Measurements from ENCODE around the gene CRTAP.
A peak's percentile ranks its signal among the peaks of the same experiment; 100 is the strongest.
"Not testable (repeated sequence)": the region's sequence is repeated elsewhere in the genome, so short reads cannot be mapped to it uniquely, and the experiment has no call there.

Gene CRTAP

DNA sequence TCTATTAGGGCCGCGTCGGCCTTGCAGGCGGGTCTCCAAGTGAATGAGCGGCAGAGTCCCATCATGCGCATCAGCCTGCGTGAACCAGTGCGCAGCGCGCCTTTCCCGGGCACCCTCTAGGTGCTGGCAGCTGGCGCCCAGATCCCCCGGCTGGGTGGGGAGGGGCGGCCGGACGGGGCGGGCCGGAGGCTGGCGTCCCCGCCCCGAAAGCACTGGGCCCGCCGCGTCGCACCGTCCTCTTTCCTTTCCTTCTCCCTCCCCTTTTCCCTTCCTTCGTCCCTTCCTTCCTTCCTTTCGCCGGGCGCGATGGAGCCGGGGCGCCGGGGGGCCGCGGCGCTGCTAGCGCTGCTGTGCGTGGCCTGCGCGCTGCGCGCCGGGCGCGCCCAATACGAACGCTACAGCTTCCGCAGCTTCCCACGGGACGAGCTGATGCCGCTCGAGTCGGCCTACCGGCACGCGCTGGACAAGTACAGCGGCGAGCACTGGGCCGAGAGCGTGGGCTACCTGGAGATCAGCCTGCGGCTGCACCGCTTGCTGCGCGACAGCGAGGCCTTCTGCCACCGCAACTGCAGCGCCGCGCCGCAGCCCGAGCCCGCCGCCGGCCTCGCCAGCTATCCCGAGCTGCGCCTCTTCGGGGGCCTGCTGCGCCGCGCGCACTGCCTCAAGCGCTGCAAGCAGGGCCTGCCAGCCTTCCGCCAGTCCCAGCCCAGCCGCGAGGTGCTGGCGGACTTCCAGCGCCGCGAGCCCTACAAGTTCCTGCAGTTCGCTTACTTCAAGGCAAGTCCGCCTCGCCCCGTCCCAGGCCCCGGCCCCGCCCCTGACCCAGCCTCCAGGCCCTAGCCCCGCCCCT, at the start of gene CRTAP:
Gene CRTAP (plus strand): TSS at position 243 of the 850 bp plus-strand sequence. CDS start 64 bp downstream, at position 307.
- peak; percentile 86 for FAIRE-seq
- peak; percentile 71 for DNase-seq (ENCODE audit: extremely low spot score, insufficient read length, low read depth)

DNA sequence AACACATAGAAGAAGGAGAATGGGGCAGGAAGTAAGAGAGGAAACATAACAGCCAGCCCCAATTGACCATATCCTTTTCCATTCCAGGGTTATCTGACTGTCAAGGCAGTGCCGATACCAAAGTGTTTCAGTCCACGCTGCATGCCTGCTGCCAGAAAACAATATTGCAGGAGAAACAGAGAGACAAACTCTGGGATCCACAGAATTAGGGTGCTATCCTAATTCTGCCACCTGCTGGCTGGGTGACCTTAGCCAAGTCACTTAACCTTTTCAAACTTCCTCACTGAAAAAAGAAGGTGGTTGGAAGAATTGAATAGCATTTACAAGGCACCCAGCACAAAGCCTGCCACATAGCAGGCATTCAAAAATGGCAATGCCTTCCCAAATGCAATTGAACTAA, 48.9 kb upstream of the CRTAP start:
- FAIRE-seq (no peak), DNase-seq (ENCODE audit: extremely low spot score, insufficient read length, low read depth) (no peak)

DNA sequence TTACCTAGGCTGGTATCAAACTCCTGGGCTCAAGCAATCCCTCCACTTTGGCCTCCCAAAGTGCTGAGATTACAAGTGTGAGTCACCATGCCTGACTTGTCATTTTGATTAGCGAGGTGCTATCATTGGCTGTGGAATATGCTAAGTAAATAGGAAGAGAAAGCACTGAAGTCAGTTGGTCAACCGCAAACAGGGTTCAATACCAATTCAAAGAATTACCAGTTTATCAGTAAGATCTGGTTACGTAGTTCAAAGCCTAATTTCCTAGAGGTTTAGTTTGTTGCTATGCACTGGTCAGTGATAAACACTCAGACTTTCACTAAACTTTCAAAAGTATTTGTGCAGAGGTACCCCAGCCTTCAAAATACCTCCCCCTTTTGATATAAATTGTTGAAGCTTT, 46.3 kb upstream of the CRTAP start:
- no peak for DNase-seq (ENCODE audit: extremely low spot score, insufficient read length, low read depth)

DNA sequence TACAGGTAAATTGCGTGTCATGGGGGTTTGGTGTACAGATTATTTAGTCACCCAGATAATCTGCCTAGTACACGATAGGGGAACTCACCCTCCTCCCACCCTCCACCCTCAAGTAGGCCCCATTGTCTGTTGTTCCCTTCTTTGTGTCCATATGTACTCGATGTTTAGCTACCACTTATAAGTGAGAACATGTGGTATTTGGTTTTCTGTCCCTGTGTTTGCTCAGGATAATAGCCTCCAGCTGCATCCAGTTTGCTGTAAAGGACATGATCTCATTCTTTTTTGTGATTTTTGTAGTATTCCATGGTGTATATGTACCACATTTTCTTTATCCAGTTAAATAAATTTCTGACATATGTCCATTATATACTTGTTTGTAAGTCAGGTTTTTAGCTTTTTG, 44.0 kb upstream of the CRTAP start:
- DNase-seq (ENCODE audit: extremely low spot score, insufficient read length, low read depth); FAIRE-seq: not testable (repeated sequence)

More for the DNA sequence above, 46.3 kb upstream of the CRTAP start:
- no peak for FAIRE-seq

DNA sequence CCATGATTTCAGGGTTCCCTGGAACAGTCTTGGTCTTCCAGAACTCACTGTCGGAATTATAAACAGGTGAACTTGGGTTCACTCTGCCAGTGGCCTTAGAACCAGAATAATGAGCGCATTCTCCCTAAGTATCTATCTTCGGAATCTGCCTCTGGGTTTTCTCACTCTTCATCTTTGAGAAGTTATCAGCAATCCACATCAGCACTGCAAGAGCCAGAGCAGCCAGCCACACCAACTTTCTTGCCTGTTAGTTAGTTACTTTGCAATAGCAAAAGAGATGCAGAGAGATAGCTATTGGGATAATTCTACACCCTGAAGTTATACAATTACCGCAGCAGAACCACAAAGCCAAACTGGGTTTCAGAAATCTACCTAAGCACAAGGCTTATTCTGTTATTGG, 42.6 kb upstream of the CRTAP start:
- FAIRE-seq (no peak), DNase-seq (ENCODE audit: extremely low spot score, insufficient read length, low read depth) (no peak)

DNA sequence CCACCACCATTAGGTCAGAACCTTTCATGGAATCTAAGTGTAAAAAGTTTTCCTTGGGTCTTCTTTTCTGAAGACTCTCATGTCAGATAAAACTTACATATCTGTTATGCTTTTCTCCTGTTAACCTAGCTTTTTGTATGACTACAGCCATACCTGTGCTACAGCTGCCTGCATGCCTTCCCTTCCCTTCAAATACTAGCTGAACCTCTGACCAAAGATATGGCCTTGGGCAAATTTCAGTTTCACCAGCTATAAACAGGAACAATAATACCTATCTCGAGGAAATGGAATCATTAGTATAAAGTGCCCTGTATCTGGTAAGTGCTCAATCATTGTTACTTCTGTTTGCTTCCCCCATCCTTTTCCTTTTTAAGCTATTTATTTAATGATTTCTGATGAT, 41.9 kb upstream of the CRTAP start:
- DNase-seq (ENCODE audit: extremely low spot score, insufficient read length, low read depth) (no peak), FAIRE-seq (no peak)

DNA sequence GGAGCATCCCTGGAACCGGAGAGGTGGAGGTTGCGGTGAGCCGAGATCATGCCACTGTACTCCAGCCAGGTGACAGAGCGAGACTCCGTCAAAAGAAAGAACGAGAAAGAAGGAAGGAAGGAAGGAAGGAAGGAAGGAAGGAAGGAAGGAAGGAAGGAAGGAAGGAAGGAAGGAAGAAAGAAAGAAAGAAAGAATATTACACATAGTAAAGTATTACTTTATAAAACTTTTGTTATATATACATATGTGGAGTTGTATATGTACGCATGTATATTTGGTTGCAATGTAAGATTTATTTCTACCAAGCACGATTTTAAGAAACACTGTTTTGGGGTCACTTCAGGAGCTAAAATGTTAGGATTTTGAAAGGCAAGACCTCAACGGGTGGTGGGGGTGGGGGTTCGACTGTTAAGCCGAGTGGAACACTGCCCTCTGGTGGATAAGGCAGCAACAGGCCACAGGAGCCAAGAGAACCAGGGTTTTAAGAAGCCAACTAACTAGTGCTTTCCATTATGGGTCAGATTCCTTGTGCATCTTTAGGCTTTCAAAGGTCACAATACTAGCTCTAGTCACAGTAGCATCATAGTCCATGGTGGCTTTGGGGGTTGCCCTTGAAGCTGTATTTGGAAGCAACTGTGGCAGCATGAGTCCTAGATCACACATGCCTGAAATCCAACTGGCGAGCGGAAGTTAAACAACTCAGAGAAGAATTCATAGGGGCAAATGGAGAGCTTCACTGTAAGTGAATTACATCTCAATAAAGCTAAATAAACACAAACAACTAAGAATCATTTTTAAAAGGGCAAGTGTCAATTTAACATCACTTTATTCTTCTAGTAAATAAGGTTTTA, 39.4 kb upstream of the CRTAP start:
- FAIRE-seq (peak; percentile 79), DNase-seq (ENCODE audit: extremely low spot score, insufficient read length, low read depth) (peak; percentile 52)

DNA sequence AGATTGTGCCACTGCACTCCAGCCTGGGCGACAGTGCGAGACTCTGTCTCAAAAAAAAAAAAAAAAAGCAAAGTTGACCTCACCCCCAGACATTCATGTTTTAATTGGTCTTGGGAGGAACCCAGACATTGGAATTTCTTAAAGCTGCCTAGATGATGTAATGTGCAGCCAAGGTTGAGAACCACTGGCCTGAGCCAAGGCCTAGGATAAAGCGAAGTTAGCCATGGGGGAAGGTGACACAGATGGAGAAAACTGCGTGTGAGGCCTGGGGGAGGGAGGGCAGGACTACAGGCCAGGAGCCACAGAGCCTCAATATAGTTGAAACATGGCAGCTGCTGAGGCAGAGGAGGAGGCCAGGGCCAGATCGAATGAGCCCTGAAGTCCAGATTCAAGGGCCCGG, 37.8 kb upstream of the CRTAP start:
- no peak for DNase-seq (ENCODE audit: extremely low spot score, insufficient read length, low read depth)
- FAIRE-seq = no peak

DNA sequence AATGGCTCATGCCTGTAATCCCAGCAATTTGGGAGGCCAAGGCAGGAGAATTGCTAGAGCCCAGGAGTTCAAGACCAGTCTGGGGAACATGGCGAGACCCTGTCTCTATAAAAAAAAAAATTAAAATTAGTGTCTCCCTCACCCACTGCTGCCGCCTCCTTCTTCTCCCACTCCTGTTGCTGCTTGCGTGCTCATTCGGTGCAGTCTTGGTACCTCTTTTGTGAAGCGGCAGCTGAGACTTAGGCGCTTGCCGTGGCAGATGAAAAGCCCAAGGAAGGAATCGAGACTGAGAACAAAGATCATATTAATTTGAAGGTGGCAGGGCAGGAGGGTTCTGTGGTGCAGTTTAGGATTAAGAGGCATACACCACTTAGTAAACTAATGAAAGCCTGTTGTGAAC, 36.9 kb upstream of the CRTAP start:
- FAIRE-seq (no peak), DNase-seq (ENCODE audit: extremely low spot score, insufficient read length, low read depth) (no peak)

DNA sequence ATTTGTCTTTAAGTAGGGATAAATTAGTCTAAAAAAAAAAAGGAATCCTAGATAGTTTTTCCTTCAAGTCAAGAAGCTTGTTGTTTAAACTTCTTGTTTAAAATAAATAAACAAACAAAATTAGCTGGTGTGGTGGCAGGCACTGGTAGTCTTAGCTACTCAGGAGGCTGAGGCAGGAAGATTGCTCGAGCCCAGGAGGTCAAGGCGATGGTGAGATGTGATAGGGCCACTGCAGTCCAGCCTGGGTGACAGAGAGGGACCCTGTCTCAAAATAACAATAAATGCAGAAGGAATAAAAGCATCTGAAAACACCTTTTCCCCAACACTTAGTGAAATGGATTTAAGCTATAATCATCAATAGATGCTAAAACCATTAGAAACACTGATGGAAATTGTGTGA, 35.8 kb upstream of the CRTAP start:
- DNase-seq (ENCODE audit: extremely low spot score, insufficient read length, low read depth) (no peak), FAIRE-seq (no peak)

DNA sequence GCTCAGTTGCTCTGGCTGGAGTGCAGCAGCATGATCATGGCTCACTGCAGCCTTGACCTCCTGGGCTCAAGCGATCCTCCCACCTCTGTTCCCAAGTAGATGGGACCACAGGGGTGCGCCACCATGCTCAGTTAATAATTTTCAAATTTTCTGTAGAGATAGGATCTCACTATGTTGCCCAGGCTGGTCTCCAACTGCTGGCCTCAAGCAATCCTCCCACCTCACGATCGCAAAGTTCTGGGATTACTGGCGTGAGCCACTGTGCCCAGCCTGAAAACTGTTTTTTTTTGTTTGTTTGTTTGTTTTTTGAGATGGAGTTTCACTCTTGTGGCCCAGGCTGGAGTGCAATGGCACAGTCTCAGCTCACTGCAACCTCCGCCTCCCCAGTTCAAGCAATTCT, 34.0 kb upstream of the CRTAP start:
- FAIRE-seq; DNase-seq (ENCODE audit: extremely low spot score, insufficient read length, low read depth): not testable (repeated sequence)

DNA sequence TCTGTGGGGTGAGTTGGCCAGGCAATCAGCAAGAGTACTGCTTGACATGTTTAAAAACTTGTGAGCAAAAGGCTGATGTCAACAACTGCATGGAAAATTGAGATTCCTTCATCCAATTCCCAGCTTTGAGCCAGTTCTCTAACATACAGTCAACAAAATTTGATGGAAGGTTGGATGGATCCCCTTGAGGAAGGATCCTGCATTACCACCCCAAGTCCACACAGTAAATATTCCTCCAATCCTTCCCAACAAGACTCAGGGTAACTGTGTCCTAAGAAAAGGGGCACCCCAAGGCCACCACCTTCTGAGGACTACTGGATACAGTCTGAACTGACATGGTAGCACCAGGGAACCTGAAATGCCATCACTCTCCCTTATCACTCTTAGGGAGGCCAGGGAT, 32.0 kb upstream of the CRTAP start:
- FAIRE-seq (no peak), DNase-seq (ENCODE audit: extremely low spot score, insufficient read length, low read depth) (no peak)

DNA sequence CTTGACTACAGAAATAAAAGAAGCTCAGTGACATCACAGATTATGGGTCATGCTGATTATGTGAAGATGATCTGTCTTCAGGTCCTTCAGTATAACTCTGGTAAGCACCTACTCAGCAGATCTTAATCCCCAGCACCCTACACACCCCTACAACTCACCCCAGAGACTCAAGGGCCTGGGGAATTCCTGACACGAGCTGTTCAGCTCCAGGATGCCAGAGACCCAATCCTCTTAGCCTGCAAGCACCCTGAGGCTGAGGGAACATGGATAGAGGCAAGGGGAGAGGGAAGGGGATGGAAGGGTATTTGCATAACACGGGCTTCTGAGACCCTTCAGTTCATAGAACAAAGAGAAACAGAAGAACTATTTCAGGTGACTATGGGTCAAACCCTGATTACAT, 29.9 kb upstream of the CRTAP start:
- FAIRE-seq (no peak), DNase-seq (ENCODE audit: extremely low spot score, insufficient read length, low read depth) (no peak)

DNA sequence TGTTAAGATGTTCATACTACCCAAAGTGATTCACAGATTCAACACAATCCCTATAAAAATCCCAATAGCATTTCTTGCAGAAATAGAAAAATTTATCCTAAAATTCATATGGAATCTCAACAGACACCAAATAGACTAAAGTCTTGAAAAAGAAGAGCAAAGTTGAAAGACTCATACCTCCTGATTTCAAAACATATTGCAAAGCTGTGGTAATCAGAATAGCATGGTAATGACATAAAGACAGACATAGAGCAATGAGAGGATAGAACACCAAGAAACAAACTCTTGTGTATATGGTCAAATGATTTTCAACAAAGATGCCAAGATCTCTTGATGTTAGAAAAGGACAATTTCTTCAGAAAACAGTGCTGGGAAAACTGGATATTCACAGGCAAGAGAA, 25.1 kb upstream of the CRTAP start:
- peak; percentile 5 for FAIRE-seq
- DNase-seq (ENCODE audit: extremely low spot score, insufficient read length, low read depth) = no peak

DNA sequence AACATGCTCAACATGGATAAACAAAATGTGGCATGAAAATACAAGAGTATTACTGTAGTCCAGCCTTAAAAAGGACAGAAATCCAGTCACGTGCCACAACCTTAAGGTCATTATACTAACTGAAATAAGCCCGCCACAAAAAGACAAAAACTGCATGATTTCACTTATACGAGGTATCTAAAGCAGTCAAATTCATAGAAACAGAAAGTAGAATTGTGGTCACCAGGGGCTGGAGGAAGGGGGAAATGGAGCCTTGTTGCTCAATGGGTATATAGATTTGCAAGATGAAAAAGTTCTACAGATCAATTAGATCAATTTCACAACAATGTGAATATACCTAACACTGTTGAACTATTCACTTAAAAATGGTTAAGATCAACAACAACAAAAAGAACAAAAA, 24.3 kb upstream of the CRTAP start:
- FAIRE-seq (peak; percentile 93), DNase-seq (ENCODE audit: extremely low spot score, insufficient read length, low read depth) (no peak)

DNA sequence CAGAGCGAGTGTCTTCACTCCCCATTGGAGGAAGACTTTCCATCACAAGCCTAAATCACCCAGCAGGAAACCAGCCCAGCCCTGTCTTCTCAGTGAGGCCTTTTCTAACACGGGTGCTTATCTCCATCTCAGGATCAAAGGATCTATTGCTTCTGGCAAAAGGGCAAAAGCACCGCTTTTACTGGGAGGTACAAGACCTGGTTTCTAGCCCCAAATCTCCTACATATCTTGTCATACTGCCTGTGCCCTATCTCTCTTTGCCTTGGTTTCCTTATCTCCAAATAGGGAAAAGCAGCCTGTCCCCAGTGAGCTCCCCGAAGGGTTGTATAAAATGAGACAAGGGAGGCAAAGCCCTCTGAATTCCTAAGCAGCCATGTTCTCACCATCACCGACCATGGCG, 22.1 kb upstream of the CRTAP start:
- FAIRE-seq (no peak), DNase-seq (ENCODE audit: extremely low spot score, insufficient read length, low read depth) (no peak)

DNA sequence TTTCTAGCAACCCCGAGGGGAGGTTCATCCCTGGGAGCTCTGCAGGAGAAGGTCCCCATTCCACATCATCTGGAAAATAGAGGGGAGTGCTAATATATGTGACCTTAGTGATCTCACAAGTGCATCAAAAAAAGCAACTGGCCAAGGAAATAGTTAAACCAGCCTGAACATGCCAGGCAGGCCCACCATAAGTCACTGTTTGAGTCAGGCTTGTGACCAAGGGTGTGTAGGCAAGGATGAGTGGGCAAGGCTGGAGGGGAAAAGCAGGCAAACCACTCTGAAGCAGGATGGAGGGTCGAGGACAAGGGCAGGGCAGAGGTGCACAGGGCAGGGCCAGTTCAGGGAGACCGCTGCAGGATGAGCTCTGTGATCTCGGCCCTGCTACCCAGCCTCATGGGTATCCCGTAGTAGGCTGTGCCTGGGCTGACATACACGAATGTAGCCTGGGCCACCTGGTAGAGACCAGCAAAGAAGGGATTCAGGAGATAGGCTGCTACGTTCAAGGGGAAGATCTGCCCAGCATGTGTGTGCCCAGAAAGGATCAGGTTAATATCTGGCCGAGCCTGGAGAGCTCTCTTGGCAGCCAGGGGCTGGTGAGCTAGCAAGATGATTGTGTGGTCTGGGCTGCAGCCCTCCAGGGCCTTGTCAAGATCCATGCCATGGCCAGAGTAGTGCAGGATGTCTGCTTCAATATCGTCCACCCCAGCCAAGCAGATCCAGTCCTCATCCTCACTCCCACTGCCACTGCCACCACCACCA, 21.1 kb upstream of the CRTAP start:
- no peak for FAIRE-seq
- no peak for DNase-seq (ENCODE audit: extremely low spot score, insufficient read length, low read depth)

DNA sequence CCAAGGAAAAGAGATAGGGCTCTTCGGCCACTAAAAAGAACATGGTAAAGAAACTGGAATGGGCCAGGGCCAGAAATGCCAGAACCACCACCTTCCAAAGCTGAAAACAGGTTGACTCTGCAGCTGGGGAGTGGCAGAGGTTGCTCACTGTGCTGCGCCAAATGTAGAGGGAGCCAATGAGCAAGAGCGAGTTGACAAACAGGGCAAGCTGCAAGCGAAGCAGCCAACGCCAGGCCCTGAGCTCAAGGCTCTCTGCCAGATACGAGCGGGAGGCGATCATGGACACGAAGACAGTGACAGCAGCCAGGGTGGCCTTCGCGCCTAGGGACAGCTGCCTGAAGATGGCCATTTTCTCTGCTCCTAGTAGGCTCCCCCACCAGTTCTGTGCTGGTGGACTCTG, 20.0 kb upstream of the CRTAP start:
- no peak for FAIRE-seq
- no peak for DNase-seq (ENCODE audit: extremely low spot score, insufficient read length, low read depth)

DNA sequence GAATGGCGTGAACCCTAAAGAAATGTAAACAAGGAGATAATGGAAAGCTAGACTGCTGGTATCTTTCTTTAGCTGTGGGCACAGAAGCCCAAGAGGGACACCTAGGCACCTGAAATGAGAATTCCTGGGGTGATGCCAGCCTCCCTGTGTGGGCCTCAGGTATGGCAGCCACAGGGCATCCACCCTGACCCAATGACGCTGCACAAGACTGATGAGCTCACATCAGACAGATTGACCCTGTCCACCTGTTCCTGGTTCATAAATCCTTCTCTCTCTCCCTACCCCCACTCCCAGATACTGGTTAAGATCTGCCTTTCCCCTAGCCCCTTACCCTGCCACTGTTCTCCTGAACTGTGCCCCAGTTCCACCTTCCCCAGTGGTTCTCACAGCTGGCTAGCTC, 18.4 kb upstream of the CRTAP start:
- DNase-seq (ENCODE audit: extremely low spot score, insufficient read length, low read depth) (no peak), FAIRE-seq (no peak)

DNA sequence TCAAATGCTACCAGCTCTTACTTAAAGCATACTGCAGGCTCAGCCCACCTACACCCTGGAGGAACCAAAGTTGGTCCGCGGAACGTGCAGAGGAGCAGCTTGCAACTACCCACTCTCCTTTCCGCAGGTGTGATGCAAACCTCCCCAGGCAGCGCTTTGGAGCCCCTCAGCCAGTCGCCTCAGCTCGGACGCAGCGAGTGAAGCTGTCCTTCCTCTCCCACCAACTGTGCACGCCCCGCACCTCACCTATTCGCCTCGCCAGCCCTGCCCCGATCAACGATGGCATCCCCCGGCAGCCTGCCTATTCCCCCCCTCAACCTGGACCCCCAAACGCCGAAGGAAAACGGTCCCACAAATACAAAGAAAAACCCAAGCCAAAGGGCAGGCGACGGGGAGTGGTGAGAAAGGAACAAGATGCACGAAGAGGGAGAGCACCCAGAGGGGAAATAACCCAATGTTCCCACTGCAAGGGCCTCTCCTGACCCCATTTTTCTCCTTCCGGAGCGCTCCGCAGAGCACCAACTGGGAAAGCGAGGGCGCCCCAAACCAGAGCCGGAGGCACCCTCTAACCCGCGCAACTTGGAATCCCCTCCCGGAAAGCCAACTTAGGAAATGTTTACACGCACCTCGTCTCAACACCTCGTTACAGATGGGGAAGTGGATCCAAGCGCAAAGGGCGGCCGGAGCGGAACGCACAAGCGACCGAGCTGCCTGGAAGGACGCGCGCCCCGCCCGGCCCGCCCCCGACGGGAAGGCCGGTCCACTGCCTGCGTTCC, 17.5 kb upstream of the CRTAP start:
- no peak for DNase-seq (ENCODE audit: extremely low spot score, insufficient read length, low read depth)
- peak; percentile 55 for FAIRE-seq
